HL-60 (cell line): Measurements from ENCODE around the gene ZNF598.

Experiments
- CTCF ChIP-seq: IDR thresholded peaks from one replicate; pipeline ENCODE4 v1.5.1; 2011; ENCODE audit warnings: low read length, control low read depth, inconsistent platforms; ENCODE audit not compliant: insufficient read depth
- POLR2AphosphoS5 ChIP-seq: IDR thresholded peaks from 2 replicates; pipeline ENCODE4 v1.6.1; 2012; ENCODE audit warnings: low read depth
- REST ChIP-seq: IDR thresholded peaks from 2 replicates; pipeline ENCODE4 v1.6.1; 2012; ENCODE audit warnings: low read depth; ENCODE audit not compliant: insufficient replicate concordance

GRCh38 chr16:2008631-2009163 is 924 bp downstream of the ZNF598 start:
- no peak for TF ChIP-seq CTCF
- TF ChIP-seq REST: peak; percentile 23
- TF ChIP-seq POLR2AphosphoS5: no peak
